WTC11 (cell line): ENCODE measurements around the gene SLC5A9.

Experiments
- GRHL2 ChIP-seq: fragments of 250-450 bp; sonication (Bioruptor Pico); IDR thresholded peaks from 2 replicates; pipeline ENCODE4 v1.8.0; 2022; ENCODE audit warnings: mild to moderate bottlenecking, moderate library complexity; ENCODE audit not compliant: insufficient replicate concordance, severe bottlenecking
- RORB ChIP-seq: fragments of 250-450 bp; sonication (Bioruptor Pico); IDR thresholded peaks from 2 replicates; pipeline ENCODE4 v1.9.0; 2021; ENCODE audit warnings: mild to moderate bottlenecking
- SMAD4 ChIP-seq: sonication (generic); formaldehyde crosslinking; IDR thresholded peaks from 2 replicates; pipeline ENCODE4 v1.8.0; 2022; ENCODE audit warnings: mild to moderate bottlenecking, missing genetic modification reagents
- TF ChIP-seq, protein P1 (sequence below): sonication (generic); formaldehyde crosslinking; IDR thresholded peaks from 2 replicates; pipeline ENCODE4 v1.8.1; 2023; ENCODE audit warnings: mild to moderate bottlenecking, missing genetic modification reagents, moderate library complexity
- TF ChIP-seq, protein P2 (sequence below): fragments of 200-600 bp; IDR thresholded peaks from 2 replicates; pipeline ENCODE4 v1.8.0; 2022; ENCODE audit warnings: antibody characterized with exemption
- TF ChIP-seq, protein P3 (sequence below): fragments of 250-450 bp; sonication (Bioruptor Pico); IDR thresholded peaks from 2 replicates; pipeline ENCODE4 v1.9.0; 2021; ENCODE audit warnings: mild to moderate bottlenecking, borderline replicate concordance

DNA sequence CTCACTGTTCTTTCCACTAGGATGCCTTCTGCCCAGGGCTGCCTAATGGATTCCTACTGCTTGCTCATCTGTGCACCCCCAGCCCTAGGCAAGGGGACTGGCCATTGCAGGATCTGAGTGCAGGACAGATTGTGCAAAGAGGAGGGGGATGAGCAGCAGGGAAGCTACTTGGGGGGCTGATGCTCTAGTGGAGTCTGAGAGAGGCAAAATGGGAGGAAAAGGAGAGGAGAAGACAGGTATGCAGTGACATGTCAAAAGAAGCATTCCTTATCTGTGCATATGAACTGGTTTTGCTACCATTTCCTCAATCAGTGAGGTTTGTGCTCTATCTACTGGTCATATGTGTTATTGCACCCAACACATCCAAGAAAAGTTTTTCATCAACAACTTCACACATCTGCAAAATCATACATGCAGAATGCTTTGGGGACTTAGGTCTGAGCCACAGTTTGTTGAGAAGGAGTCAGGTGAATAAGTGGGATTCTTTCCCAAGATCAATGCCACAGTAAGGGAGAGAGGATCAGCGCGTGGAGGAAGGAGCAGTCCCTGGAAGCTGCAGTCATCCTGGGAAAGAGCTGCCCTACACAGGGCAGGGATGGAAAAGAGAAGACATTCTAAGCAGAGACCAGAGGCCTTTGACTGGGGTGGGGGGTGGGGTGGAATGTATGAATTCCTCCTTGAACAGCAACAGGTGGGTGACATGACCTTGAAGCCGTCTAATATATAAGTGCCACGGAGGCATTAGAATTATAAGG, 14.4 kb downstream of the SLC5A9 start:
- TF ChIP-seq, protein P1, sequence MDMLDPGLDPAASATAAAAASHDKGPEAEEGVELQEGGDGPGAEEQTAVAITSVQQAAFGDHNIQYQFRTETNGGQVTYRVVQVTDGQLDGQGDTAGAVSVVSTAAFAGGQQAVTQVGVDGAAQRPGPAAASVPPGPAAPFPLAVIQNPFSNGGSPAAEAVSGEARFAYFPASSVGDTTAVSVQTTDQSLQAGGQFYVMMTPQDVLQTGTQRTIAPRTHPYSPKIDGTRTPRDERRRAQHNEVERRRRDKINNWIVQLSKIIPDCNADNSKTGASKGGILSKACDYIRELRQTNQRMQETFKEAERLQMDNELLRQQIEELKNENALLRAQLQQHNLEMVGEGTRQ (CRISPR knock-in tag): no peak
- TF ChIP-seq, protein P2, sequence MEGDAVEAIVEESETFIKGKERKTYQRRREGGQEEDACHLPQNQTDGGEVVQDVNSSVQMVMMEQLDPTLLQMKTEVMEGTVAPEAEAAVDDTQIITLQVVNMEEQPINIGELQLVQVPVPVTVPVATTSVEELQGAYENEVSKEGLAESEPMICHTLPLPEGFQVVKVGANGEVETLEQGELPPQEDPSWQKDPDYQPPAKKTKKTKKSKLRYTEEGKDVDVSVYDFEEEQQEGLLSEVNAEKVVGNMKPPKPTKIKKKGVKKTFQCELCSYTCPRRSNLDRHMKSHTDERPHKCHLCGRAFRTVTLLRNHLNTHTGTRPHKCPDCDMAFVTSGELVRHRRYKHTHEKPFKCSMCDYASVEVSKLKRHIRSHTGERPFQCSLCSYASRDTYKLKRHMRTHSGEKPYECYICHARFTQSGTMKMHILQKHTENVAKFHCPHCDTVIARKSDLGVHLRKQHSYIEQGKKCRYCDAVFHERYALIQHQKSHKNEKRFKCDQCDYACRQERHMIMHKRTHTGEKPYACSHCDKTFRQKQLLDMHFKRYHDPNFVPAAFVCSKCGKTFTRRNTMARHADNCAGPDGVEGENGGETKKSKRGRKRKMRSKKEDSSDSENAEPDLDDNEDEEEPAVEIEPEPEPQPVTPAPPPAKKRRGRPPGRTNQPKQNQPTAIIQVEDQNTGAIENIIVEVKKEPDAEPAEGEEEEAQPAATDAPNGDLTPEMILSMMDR: peak; percentile 33; the same call in 1 of the 2 replicates
- TF ChIP-seq RORB (CRISPR knock-in tag): no peak
- TF ChIP-seq GRHL2 (CRISPR knock-in tag): no peak
- TF ChIP-seq, protein P3, sequence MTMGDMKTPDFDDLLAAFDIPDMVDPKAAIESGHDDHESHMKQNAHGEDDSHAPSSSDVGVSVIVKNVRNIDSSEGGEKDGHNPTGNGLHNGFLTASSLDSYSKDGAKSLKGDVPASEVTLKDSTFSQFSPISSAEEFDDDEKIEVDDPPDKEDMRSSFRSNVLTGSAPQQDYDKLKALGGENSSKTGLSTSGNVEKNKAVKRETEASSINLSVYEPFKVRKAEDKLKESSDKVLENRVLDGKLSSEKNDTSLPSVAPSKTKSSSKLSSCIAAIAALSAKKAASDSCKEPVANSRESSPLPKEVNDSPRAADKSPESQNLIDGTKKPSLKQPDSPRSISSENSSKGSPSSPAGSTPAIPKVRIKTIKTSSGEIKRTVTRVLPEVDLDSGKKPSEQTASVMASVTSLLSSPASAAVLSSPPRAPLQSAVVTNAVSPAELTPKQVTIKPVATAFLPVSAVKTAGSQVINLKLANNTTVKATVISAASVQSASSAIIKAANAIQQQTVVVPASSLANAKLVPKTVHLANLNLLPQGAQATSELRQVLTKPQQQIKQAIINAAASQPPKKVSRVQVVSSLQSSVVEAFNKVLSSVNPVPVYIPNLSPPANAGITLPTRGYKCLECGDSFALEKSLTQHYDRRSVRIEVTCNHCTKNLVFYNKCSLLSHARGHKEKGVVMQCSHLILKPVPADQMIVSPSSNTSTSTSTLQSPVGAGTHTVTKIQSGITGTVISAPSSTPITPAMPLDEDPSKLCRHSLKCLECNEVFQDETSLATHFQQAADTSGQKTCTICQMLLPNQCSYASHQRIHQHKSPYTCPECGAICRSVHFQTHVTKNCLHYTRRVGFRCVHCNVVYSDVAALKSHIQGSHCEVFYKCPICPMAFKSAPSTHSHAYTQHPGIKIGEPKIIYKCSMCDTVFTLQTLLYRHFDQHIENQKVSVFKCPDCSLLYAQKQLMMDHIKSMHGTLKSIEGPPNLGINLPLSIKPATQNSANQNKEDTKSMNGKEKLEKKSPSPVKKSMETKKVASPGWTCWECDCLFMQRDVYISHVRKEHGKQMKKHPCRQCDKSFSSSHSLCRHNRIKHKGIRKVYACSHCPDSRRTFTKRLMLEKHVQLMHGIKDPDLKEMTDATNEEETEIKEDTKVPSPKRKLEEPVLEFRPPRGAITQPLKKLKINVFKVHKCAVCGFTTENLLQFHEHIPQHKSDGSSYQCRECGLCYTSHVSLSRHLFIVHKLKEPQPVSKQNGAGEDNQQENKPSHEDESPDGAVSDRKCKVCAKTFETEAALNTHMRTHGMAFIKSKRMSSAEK (CRISPR knock-in tag): no peak
- no peak for TF ChIP-seq SMAD4 (CRISPR knock-in tag)
